ENCODE results near the gene C2orf49.
A peak's percentile ranks its signal among the peaks of the same experiment; 100 is the strongest.

Gene C2orf49

DNA sequence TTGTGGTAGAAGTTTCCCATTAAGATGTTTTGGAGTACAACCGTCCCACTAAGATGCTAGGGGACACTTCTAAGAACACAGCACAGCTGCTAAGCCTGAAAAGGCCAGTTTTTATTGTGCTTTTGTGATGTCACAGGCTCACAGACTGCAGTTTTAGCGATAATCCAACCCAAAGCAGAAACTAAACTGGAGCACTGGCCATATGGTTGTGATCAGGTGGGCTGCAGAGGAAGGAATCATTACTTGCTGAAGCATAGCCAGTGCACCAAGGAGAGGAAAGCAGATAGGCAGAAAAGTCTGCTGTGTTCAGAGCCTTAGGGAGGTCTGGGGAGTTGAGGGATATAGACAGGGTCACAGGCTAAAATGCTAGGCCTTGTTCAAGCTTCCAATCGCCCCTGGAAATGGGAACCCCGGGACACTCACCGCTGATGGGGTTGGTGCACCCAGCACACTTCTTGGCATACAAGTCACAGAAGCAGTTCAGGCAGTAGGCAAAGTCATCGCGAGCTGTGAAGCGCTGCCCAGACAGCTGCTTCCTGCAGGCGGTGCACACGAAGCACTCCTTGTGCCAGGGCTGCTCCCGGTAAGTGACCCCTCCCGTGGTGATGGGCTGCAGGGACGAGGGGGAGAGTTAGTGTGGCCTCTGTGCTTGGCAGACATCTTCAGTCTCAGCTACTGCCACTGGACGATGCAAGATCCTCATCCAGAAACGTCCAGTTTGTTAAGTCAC is 25.7 kb downstream of the C2orf49 start:
- no peak for DNase-seq

DNA sequence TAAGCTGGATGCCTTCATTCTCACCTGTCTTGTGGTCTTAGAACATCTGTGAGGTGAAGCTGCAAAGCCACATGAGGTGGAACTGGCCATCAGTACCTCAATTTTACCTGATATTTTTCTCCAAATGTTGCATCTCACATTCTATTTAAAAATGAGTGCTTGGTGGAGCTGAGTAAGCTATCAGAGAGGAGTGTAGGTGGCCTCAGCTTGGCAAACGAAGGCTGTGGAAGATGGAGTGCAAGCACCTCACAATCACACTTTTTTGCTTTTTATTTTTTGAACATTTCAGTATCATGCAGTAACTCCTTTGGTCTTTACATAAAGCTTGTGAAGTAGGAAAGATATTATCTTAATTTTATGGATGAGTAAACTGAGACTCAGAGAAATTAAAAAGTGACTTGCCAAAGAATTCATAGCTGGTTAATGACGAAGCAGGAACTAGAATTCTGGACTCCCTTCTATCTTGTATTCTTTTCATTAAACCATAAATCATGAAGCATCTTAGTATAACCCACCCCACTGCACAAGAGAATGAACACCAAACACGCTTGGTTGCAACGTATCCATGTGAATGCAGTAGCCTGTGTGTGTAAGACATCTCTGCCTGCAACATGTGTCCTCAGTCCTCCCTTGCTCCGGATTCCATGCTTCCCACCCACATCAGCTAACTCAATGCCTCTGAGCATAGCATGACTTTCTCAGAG is 27.2 kb downstream of the C2orf49 start:
- no peak for DNase-seq

DNA sequence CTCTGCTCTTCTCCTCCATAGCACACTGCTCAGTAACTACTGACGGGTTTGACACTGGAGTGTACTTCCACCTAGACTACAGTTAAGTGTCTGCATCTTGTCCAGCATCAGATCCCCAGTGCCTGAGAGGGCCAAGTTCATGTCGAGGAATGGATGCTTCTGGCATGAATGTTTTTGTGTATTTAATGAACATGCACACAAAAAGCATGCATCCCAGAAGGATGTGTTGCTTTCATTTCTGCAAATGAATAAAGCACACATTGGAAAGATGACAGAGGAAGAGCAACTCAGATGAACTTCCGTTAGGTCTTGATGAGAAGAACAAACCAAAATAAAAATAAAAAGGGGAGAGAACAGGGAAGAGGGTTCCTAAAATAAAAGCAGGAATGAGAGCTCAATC is 27.9 kb downstream of the C2orf49 start:
- no peak for DNase-seq

DNA sequence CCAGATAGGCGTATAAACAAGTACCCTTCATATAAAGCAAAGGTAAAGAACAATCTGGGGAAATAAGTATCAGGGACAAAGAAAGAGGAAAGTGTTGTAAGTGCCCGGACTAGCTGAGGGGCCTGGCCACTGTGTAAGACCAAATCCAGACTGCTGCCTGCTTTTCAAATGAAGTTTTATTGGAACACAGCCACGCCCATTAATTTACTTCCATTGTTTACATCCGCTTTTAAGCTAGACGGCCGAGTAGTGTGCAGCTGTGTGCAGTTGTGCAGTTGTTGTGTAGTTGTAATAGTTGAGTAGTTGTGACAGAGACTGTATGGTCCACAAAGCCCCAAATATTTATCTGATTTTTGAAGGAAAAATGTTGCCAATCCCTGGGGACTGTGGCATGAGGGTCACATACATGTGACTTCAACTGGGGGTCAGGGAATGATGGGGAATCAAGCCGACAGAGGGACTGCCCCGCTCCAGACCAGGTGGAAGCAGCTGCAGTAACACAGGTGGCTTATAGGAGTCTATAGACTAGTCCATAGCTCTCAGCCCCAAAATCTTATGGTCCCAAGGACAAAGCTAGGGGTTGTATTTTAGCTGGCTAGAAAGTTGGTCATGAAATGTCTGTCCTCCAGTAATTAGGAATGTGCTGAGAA is 31.5 kb downstream of the C2orf49 start:
- no peak for DNase-seq

DNA sequence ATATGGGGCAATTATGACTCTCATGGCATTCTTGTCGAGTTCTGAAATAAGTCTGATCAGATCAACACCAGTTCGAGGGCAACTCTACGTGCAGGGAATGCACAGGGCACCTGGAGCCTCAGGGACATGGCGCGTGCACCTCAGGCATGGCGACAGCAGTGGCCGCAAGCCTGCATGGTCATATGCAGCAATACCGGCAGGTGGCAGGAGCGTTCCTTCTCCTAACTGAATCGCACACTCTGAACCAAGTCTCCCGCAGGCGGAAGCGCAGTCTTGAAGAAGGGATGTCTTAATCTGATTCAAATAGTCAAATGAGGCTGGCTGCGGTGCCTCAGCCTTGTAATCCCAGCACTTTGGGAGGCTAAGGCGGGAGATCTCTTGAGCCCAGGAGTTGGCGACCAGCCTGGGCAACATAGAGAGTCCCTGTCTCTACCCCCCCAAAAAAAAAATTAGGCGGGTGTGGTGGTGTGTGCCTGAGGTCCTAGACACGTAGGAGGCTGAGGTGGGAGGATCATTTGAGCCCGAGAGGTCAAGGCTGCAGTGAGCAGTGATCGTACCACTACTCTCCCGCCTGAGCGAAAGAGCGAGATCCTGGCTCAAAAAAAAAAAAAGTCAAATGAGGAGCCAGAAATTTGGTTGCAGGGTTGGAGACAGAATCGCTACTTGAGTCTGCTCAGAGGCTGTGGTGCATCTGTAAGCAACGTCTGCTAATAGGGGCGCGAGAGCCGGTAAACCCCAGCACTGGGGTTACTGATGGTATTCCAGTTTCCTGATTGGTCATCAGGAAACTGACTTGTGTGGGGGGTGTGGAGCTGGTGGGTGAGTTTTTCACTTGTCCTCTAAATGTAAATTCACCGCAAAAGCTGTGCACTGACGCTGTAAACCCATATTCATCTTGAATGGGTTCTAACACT is 32.7 kb downstream of the C2orf49 start:
- DNase-seq = peak; percentile 85 to 88

DNA sequence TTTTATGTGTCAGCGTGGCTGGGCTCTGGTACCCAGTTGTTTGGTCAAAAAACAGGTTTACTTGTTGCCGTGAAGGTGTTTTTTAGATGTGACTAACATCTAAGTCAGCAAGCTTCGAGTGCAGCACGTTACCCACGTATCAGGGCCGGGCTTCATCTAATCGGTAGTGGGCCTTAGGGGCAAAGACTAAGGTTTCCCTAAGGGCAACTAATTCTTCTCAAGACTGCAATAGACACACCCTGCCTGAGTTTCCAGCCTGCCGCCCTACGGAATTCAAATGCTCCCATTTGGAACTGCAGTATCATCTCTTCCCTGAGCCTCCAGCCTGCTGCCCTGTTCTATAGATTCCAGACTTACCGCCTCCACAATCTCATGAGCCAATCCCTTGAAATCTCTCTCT is 33.8 kb downstream of the C2orf49 start:
- no peak for DNase-seq

GRCh38 chr2:105371810-105372209 is 34.5 kb downstream of the C2orf49 start:
- DNase-seq = no peak

- no peak for DNase-seq
These were observed 36.0 kb downstream of the C2orf49 start for GRCh38 chr2:105373344-105373781.

DNA sequence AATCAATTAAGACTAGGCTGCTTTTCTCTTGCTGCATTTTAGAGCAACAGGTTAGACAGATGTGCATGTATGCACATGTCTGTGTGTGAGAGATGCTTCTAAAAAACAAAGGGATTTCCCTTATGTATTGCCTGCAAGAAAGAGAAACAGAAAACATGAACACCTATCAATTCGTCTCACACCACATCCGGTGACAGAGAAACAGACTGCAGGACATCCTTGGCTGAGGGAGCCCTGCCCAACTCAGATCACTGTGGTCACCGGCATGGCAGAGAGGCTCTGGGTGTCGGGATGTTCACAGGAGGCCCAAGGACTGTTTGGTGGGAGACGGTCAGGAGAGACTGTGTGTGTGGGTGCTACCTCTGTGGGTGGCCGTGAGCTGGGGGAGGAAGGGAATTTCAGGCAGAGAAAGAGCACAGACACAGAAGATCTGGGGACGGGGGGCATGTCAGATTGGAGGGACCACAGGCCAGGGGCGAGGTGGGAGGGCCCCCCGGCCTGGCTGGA is 36.6 kb downstream of the C2orf49 start:
- no peak for DNase-seq

DNA sequence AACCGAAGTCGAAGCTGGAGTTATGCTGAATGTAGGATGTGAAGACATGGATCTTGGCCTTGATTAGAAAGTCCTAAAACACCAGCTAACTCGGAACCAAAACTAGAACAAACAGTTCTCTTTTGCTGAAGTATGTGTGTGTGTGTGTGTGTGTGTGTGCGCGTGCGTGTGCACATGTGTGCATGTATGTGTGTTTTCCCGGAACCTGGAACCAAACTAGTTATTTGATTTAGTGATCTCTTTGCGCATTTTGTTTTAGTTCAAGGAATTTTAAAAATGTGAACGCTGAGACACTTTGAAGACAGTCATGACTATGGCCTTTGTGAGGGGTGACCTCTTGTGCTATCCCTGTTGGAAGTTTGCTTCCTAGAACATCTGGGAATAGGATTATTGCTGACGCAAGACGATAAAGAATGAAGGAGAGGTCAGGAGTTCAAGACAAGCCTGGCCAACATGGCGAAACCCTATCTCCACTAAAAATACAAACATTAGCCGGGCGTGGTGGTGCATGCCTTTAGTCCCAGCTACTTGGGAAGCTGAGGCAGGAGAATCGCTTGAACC is 37.7 kb downstream of the C2orf49 start:
- no peak for DNase-seq

GRCh38 chr2:105376010-105376409 is 38.7 kb downstream of the C2orf49 start:
- no peak for DNase-seq

GRCh38 chr2:105376789-105377240 is 39.5 kb downstream of the C2orf49 start:
- no peak for DNase-seq

DNA sequence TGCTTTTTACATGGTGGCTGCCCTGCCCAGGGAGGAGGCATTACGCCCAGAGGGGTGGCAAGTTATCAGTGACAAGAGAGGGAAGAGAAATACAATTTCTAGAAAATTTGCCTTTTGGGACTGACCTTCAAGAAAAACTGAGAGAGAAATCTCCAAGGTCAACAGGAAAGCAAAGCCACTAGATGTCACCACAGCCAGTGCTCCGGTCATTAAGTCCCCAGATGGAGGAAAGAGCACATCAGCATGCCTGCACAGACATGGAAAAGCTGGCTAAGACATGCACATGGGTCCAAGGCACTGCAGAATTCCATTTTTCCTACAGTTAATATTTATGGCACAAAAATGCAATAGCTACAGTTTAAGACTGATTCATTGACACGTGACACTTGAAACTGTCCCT is 40.5 kb downstream of the C2orf49 start:
- no peak for DNase-seq

DNA sequence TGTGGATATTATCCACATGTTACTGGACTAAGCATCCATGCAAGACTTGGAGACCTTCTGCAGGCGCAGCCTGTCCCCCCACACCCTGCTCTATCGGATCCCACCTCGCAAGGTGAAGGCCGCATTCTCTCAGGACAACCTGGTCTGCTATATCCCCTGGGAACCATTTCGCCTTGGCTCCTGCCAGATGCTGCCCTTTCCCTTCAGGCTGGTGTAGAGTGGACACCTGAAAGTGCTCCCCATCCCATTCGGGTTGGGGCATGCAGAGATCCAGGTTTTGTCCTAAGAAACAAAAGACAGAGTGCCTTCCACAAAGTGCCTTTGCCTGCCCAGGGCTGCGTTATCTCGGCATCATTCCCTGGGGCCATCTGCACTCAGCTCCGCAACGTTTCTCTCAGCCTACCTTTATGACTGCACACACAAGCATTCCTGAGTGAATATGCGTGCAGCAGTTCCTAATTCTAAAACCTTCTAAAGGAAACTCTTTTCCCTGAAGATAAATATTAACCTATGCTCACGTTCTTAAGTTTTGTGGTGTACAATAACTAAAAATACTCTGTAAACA is 41.0 kb downstream of the C2orf49 start:
- DNase-seq = no peak

DNA sequence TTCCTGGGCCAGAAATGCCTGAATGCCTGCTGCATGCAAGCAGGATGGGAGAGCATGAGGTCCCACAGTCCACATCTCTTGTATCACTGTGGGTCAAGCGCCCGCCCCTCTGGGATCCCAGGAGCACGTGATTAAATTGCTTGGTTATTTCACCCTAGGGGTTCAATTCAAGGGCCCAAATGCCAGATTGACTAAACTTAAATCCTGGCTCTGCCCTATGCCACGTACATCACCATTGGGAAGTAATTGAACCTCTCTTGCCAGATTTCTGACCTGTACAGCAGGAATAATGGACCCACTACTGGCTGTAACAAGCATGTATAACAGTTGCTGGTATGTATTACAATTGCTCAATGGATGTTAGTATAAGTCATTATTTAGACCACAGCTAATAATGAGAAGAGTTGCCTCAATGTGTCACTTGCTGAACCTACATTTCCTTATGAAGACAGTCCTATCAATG is 41.6 kb downstream of the C2orf49 start:
- no peak for DNase-seq

GRCh38 chr2:105379741-105380186 is 42.4 kb downstream of the C2orf49 start:
- no peak for DNase-seq

DNA sequence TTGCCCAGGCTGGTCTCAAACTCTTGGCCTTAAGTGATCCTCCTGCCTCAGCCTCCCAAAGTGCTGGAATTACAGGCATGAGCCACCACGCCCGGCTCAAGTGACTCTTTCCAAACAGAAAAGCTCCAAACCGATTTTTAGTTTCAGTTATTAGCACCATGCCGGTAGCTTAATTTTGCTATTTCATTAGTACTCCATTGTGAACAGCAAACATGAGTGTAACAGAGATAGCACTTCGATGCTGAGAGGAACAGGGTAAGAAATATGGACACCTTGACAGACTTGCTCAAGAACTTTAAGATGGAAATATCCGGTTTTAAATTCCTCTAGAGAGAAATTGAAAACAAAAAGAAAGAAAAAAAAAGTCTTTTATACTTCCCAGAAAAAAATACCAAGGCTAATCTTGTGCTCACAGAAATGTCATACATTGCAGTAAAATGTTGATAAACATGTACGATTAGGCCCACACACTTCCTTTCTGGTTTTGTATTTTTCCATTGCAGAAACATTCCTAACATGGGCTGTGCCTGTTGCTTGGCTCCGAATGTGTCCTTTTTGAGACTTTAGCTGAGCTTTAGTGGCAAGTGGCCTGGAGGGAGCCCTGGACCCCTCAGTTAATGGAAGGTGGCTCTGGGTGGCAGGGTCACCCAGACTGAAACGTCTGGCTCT is 43.2 kb downstream of the C2orf49 start:
- no peak for DNase-seq

DNA sequence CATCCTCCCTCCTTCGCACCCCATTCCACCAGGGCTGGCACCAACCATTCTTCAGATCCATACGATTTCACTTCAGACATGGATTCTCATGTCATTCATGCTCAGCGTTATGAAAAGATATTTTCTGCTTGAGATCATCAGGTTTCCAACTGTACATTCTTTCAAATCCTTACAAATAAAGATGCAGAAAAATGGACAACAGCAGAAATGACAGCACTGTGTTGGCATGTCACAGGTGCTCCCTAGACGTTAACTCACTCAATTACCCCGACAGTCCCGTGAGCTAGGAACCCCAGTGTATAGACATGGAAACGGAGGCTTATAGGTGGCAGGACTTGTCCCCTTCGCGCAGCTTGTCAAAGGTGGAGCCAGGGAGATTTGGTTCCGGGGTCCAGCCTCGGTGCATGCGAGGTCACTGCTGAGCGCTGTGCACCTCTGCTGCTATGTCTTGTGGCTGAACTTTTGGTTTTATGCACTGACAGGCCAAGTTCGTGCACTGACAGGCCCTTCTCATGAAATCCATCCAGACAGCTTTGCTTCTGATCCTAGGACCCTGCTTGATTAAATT is 43.8 kb downstream of the C2orf49 start:
- no peak for DNase-seq

- no peak for DNase-seq
These were observed 44.8 kb downstream of the C2orf49 start for GRCh38 chr2:105382177-105382576.

DNA sequence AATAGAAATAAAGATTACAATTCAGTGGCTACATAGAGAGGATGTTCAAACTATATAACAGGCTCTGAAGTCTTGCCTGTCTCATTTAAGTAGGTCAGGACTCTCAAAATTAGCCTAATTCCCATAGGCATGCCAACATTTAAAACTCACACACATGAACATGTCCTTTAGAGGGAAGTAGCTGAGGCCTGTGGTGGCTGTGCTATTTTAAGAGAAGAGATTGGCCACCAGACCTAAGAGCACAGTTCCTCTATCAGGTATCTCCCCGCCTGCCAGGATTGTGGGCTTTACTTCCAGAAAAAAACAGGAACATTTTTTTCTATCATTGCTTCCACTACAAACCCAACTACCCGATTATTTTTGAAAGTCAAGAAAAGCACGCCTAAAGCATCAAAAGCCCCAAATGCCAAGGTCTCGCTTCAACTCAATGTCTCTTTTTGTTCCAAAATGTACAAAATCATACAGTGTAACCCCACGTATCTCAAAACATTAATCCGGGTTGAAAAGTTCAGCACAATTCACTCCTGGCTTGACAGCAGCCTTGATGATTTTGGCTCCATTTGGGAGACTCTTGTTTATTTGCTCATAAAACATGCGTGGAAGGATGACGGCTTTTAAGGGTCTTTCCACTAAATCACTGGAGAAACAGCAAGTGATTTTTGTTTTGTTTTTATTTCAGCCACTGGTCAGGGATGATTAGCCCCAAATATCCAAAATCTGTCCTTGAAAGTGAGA is 46.3 kb downstream of the C2orf49 start:
- DNase-seq = no peak
